T-helper 9 cell (primary cell): Measurements from ENCODE around the gene RTN1.

Experiments
- DNase-seq: peaks from one replicate; pipeline ENCODE4 v3.0.0-alpha.2; 2020

Gene RTN1

DNA sequence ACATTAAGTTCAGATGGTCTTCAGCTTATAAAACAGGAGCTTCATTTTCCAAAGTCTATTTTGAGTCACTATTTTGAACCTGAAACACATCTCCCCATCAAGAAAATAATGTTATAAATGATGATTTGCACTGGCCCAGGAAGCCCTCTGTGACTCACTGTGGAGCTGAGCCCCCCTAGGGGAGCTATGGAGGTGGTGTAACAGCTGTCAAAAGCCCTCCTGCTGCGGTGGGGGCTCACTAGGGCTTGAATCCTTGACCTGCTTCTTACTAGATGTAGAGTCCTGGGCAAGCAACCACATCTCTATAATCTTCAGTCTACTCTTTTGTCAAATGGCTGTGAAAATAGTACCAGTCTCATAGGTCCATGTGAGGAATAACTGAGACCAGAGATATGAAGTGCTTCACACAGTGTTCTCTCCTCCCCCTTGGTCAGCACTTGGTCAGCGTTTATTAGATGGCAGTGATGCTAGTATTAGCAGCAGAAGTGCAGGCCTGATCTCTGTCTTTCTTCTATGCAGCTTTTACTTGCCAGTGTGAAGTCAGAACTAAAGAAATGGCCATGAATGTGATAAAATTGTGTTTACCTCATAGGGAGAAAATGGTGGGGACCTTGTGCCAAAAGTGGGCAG is 83.4 kb downstream of the RTN1 start:
- DNase-seq, result no peak

DNA sequence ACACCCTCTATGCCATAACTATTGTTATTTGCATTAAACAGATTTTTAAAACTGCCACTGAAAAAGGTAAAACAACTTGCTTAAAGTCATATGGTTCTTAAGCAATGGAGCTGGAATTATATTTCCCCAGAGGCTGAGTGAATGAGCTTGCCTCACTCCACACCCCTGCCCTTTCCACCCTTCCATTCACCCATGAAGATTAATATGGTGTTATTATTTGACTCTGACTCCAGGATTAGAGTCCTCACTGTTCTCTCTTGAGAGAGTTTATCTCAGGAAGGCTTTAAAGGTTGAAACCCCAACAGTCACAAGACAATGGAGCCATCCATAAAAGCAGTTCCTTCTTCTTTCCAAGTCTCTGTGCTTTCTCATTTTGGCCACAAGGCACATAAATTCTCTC is 84.9 kb downstream of the RTN1 start:
- DNase-seq, result no peak

DNA sequence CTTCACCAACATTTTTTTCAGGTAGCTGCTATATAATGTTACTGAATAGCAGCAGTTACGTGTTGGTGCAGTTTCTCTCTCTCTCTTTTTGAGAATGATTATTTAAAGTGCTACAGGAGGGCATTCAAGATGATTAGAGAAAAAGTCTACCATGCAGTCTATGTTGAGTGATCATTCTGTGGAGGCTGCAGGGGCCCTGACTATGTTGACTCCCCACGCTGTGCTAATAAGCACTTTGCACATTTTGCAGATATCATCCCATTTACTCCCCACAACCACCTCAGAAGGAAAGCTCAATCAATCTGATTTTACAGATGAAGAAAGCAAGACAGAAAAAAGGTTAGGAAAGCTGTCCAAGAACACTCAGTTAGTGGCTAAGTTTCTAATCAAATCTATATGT is 87.8 kb downstream of the RTN1 start:
- DNase-seq, result no peak

DNA sequence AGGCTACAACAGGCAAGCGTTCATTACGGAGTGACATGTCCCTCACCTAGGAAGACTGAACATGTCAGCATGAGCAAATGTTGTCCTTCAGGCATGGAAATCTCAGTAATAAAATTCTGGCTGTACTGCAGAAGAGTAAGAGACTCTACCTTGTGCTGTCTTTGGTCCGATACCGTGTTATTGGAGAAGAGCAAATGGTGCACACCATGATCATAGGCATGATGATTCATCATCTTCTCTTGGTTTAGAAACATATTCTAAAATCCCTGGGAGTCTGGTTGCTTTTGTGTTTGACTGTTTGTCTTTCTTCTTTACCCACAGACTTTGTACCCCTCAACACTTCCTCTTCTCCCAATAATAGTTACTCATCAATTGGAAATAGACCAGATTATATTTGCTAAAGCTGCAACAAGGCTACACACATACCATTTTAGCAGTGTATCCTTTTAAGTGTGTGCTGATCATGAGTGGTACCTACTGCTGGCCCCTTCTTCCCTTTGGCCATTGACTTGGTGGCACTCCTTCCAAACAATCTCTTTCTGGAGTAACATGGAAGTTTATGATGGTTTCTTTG is 93.5 kb downstream of the RTN1 start:
- no peak for DNase-seq

DNA sequence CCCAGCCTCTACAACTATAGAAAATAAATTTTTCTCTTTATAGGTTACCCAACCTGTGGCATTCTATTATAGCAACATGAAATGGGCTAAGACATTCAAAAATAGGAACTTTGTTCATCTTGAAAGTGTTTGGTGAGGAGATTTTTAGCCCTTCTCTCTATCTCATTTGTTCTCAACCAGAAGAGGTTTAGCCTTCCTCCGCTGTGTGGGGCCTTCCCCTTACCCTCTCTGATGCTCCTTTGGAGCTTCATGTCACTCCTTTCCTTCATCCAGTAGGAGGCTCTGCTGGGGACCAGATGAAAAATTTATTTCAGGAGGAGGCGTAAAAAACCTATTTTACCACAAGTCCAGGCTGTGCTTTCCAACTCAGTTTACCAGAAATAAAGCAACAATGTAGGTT is 94.1 kb downstream of the RTN1 start:
- DNase-seq, result no peak

DNA sequence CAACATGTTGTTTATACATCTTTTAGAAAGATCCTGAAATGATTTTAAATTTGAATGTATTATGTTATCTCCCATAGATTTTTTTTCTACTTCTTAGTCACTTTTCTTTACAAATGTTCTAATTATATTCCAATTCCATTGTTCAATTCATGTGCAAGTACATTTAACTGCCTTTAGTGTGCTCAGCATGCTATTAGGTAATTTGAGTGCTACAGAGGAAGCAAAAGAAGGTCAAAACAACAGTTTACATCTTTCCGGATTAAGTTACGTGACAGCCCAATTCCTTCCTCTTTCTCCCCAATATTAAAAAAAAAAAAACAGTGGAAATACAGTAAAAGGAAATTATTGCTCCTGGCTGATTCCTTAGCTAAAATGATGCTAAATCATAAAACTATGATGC is 98.3 kb downstream of the RTN1 start:
- no peak for DNase-seq

DNA sequence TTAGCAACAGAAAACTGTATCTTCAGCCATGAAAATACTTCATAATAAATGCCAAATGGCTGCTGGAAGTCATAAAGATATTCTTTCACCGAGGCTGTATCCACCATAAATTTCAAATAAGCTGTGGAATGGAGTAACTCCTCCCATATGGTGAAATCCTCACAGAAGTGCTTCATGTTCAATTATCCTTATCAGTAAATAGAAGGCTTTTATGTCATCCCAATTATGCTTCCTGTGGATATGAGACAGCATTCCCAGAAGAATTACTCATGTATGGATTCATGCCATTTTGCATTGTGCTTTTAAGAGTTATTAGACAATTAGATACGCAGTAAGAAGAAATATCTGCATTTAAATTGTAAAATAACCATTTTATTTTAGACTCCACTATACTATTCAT is 99.0 kb downstream of the RTN1 start:
- DNase-seq, result no peak

DNA sequence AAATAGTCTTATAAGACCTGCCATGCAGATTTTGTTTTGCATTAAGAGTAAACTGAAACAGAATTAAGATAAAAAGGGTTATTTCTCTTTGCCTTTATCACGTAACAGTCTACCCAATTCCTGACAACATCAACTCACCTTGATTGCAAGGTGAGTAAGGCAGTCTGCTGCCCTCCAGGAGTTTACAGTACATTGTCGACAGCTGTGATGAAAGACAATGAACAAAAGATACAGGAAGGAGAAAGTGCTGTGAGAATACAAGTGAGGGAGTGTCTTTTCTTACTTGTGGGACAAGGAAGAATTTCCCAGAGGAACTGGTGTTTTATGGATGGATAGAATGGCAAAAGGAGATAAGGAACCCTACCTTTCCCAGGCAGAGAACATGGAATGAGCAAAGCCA is 101.0 kb downstream of the RTN1 start:
- no peak for DNase-seq

DNA sequence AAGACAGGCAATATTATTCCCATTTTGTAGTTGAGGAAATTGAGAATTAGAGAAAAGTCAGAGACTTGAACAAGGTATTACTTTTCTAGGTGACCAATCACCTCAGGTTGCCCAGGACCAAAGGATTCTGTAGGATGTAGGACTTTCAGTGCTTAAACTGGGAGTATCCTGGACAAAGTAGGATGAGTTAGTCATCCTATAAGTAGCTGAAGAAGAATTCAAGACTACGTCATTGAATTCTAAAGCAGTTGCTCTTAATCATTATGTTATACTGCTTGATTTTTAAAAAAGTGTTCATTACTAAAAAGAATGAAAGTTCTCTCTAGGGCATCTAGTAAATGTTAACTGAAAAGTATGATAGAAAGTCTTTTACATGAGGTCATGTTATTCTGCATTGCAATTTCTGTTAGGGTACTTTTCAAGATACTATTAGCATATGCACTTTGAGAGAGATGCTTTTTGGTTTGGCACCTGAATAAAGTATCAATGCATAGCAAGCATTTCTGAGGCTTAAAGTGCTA is 101.7 kb downstream of the RTN1 start:
- no peak for DNase-seq

DNA sequence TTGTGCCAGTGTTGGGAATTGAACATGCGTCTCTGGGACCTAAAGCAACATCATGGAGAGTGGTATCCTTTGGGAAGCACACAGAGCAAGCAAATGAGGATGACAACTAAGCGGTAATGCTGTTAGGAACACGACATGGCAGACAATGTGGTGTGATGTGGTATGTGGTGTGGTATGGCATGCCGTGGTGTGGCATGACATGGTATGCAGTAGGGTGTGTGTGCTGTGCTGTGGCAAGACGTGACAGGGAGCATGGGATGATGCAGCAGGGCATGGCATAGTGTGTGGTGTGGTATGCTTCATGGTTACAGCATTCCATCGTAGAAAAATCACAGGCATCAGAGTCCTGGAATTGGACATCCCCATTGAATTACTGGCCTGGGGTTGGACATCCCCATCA is 108.7 kb downstream of the RTN1 start:
- DNase-seq, result no peak

DNA sequence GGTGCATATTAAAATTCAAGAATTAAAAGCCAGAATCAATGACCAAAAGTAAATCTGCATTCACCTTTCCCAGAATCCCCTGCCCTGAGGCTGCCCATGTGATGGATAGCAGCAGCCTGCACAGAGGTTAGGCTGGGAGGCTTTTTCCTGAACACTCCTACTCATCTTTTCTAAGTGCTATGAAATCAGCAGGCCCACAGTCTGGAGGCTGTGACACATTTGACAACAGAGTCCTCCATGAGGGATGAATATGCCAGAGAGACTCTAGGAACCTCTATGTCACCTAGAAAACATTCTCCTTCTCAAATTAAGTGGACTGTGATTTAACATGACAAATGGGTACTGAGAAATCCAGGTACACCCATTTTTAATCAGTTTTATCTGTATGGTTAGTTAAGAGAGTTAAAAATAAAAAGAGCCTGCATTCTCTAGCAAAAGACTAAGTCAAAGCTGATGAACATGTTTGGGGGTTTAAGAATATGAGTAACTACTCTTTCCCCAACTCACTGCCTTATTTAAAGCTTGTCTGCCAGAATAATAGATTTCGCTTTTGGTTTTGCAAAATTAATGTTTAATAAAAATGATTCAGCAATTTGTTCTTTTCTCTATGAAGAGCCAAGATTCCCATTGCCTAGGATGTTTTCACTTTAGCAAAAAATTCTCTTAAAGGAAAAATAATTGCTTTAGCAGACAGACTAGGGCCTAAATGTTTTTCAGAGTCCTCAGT is 115.0 kb downstream of the RTN1 start:
- DNase-seq, result no peak

DNA sequence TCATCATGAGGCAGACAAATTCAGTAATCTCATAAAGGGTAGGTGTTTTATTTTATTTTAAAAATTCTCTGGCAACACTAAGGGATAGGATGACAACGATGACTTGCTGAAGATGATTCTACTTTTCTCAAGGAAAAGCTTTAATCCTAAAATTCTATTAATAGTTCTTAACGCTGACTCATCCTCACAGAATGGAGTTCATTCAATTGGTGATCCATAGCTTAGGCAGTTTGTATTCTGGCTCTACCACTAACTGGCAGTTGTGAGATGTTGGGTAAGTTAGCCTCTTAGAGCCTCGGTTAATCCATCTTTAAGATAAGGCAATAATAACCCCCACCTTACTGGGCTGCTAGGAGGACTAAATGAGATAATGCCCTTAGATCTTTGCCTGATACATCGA is 116.3 kb downstream of the RTN1 start:
- DNase-seq, result no peak

DNA sequence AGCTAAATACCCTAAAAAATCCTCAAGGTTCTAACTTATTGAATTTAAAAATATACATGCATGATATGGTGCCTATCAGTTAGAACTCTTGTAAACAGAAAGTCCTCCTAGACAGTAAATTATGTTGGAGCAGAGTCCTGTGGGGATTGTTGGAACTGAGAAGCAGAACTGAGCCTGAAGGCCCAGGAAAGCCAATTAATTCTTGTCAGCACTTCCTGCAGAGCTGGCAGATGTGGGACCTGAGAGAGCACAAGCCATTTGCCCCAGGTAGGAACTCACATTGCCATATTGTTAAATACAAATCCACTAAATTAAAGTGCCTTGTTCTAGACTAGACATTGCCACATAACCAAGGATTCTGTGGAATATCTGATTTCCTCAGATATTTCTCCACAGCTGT is 117.1 kb downstream of the RTN1 start:
- no peak for DNase-seq

DNA sequence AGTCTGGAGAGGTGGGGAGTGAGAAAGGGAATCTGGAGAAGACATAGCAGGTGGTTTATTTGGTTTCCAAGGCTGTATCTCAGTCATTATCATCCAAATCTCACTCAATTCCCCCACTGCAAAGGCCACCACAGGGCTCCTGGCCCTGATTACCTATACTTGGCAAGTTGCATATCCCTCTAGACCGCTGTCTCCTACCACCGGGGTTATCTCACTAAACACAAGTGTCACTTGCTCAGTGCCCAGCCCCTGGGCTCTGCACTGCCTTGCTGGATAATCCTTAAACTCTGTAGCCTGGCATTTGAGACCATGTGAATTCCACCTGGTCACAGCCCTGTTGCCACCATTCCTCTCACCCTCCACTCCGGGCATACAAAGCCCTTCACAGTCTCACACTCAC is 119.0 kb downstream of the RTN1 start:
- DNase-seq, result no peak

DNA sequence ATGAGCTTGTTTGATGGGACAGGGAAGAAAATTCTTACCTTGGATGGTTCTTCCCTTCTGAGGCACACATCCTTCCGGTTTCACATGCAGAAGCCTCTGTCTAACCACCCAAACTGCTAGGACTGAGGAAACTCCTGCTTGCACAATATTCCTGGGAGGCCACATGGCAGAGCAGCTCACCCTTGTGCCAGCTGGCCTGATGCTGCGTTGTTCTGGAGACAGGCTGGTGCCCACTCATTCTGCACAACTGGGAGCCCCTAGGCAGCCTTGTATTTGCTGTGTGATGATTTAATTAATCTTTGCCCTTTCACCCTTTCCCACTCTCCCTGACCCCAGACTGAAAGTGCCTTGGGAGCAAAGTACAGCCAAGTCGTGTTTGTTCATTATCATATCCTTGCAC is 130.8 kb downstream of the RTN1 start:
- no peak for DNase-seq

DNA sequence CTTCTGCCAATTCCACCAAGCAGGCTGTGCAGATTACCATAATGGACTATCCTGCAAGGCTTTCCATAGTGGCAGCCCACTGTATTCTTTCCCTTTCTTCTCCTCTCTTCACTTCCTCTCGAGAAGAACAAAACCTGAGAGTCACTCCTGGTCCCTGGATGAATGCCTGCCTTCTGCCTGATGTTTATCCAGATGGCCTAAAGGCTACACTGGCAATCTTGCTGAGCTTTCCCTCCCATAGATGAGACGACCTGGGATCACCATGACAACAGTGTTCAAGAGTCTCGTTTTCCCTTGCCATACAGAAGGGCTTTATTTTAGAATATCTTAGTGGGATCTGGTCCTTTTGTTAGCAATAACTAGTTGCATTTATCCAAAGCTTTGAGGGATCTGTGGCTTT is 142.3 kb downstream of the RTN1 start:
- no peak for DNase-seq

DNA sequence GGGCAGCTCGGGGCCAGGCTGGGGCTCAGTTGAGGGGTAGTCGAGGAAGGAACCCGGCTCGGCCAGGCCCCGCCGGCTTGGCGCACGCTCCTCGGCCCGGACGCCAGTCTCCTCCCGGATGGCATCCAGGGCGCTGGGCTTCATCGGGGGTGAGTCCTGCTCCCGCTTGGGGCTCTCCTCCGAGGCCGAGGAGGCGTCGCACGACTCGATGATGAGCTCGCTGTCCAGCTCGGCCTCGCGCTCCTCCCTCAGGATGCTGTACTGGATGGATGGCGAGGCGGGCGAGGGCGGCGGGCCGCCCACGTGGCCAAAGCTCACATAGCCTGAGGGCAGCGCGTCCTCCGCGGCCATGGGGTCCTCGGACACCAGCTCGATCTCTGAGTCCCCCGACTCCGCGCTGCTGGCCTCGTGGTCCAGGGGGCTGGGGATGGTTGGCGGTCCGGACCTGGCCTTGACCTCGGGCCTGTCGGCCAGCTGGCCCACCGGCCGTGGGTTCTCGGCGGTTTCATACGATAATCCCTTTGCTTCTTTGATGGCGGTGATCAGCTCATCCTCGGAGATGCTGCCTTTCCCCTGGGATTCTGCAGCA is 143.4 kb downstream of the RTN1 start:
- no peak for DNase-seq

DNA sequence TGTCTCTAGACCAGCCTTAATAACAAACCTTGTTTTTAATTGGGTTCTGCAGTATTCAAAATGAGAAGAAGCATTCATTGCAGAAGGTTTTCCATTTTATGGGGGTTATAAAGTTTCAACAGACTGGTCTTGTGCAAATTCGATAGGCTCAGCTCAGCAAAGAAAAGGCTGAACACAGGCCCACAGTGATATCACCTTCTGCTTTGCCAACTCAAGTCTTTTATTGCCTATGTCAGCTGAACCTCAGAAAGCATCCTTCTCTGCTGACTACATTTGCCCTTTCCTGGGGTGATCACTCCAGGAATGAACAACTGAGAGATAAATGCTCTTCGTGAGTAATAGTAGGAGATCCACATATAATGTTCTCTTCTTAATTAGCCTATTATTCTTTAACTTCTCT is 159.5 kb downstream of the RTN1 start:
- DNase-seq, result no peak

DNA sequence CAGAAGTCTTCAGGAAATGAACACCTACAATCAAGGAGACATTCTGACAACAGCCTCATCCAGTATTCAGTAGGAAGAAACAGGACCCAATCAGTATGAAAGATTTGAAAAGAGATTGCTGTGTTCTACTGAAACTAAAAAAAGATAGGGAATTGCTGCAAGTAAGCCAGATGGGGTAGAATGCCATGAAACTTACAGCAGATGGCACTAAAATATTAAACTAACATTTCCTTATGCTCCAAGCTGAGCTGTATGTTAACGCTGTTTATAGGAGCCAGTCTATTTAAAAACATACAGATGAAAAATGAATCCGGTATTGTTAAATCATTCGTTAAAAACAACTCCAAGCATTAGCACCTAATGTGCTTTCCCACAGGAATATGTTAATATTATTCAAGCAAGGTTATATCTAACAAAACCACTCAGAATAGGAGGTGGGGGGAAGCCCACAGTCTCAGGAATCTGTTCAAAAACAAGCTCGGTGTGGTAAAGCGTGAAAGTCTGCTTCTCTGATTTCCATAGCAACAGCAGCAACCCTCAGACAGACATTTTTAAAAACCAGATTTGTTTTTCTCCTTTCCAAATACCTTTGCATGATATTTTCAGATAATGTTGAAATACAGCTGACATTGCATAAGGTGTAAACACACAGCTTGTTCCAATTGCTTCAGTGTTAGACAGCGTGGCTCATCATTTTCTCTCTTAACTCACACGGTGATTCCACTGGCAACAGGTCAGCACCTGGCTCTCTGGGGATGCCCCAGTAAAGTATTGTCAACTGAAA is 162.6 kb downstream of the RTN1 start:
- DNase-seq, result no peak

DNA sequence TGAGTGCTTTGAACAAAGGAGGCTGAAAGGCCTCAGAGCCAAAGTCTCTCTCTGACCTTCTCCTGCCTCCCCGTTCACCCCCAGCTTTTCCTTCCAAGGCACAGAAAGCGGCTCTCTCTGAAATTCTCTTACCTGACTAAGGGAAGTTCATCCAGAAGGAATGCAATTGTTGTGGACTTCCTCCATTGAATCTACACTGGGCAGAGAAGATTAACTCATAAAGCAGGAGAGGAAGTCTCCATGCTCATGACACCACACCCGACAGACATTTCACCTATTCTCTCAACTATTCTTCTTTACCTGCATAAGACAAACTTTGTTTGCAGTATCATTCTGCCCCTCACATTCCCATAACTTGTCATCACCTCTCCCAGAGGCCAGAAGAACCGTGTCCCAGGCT is 164.7 kb downstream of the RTN1 start:
- no peak for DNase-seq

DNA sequence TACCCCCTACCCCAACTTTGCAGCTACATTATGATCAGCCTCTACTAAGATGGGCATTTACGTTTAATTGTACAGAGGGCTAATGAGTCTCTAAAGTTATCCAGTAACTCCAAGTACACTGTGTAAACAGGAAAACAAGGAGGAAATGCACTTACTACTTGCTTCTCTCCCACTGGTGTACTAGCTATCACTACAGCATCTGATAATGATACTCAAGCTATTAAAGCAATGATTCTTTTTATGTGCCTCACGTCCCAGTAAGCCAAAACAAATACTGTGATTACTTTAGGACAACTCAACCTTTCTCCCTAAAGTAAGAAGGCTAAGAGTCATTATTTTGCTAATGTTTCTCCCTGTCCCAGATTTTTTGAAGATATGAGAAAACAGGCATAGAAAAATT is 165.3 kb downstream of the RTN1 start:
- no peak for DNase-seq

DNA sequence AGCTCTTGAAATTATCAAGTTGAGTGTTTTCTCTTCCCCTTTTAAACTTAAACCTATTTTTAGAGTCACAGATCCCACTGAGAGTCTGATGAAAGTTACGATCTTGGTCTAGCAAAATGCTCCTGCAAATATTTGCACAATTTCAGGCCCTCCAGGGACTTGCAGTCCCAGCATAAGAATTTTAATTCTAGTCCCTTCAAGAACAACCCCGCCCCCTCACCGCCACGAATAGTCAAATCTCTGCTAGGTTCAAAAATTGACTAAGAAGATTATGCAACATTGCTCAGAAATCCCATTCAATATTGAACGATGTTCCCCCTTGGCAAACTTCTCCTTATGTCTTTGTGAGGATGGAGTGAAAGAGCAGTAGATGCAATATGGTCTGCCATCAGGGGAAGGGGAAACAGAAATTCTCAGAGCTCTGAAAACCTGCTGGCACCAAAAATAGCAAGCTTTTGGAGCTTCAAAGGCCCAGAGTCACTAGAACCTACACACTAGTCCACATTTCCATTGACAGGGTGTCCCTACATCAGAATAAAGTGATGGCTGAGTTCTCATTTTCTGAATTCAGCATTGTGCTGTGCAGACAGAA is 166.4 kb downstream of the RTN1 start:
- DNase-seq, result no peak

DNA sequence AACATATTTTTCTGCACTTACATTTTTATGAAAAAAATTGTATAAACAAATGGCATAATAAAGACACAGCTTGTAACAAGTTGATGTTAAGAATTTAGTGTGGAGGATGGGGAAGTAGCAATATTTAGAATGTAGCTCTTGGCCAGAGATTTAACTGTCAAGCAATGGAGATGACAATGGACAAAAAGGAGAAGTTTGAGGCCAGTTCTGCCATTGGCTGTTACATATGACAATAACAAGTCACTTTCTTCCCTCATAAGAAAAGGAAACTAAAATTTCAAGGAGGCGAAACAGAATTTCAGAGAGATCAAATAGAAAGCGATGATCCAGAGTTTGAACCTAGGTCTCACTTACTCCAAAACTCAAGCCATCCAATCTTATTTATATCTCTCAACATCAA is 171.1 kb downstream of the RTN1 start:
- no peak for DNase-seq
